ENCODE data around the gene UGT1A8. TPM values are rescaled to one million over a fixed set of nuclear protein-coding genes. Genes with fewer than 3 reads are reported as not detected.

UGT1A8 gene
- total and polyA plus RNA-seq, 2 experiments from 2014 or later = 0.10 TPM; not detected in 1

GRCh38 chr2:233814056-233814835 lies 196.8 kb downstream of the UGT1A8 start:
- Histone ChIP-seq H3K4me1 (ENCODE audit: insufficient read depth) (peaks cover 10% of the 10 kb centered on the region), H3K36me3 (replicated peaks; ENCODE audit: insufficient read depth, low read depth) (no peaks in the 10 kb centered on the region), H3K9me2 (replicated peaks; ENCODE audit: insufficient read depth) (no peaks in the 10 kb centered on the region), H3K4me3 (no peak overlapping the region), H4K20me1 (ENCODE audit: insufficient read depth, poor library complexity, severe bottlenecking) (no peaks in the 10 kb centered on the region), H3K4me2 (no peak overlapping the region), H3K27ac (no peak overlapping the region), H3K9me3 (ENCODE audit: low read depth) (no peaks in the 10 kb centered on the region), H3K79me2 (no peaks in the 10 kb centered on the region), H2AFZ (no peak overlapping the region), H3K27me3 (no peaks in the 10 kb centered on the region)
- DNase-seq (ENCODE audit: low spot score) = no peak
- TF ChIP-seq, protein P1, sequence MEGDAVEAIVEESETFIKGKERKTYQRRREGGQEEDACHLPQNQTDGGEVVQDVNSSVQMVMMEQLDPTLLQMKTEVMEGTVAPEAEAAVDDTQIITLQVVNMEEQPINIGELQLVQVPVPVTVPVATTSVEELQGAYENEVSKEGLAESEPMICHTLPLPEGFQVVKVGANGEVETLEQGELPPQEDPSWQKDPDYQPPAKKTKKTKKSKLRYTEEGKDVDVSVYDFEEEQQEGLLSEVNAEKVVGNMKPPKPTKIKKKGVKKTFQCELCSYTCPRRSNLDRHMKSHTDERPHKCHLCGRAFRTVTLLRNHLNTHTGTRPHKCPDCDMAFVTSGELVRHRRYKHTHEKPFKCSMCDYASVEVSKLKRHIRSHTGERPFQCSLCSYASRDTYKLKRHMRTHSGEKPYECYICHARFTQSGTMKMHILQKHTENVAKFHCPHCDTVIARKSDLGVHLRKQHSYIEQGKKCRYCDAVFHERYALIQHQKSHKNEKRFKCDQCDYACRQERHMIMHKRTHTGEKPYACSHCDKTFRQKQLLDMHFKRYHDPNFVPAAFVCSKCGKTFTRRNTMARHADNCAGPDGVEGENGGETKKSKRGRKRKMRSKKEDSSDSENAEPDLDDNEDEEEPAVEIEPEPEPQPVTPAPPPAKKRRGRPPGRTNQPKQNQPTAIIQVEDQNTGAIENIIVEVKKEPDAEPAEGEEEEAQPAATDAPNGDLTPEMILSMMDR (IDR thresholded peaks at IDR 0.05; ENCODE audit: poor library complexity) = no peak
- TF ChIP-seq EZH2 (IDR thresholded peaks at IDR 0.05; ENCODE audit: borderline replicate concordance) (no peak), EZH2phosphoT487 (IDR thresholded peaks at IDR 0.05; ENCODE audit: low read depth, severe bottlenecking, unreplicated experiment) (no peak)
- 78% methylated on average over 2 of the region's 2 CpGs for WGBS (ENCODE audit: low lambda C conversion rate, missing lambda C conversion rate)

GRCh38 chr2:233815861-233816260 lies 198.4 kb downstream of the UGT1A8 start:
- Histone ChIP-seq H2AFZ (no peak overlapping the region), H3K27me3 (no peaks in the 10 kb centered on the region), H3K4me3 (no peak overlapping the region), H3K36me3 (replicated peaks; ENCODE audit: insufficient read depth, low read depth) (no peaks in the 10 kb centered on the region), H3K9me2 (replicated peaks; ENCODE audit: insufficient read depth) (no peaks in the 10 kb centered on the region), H3K4me1 (ENCODE audit: insufficient read depth) (peaks cover 10% of the 10 kb centered on the region), H3K27ac (no peak overlapping the region), H3K4me2 (no peak overlapping the region), H3K79me2 (no peaks in the 10 kb centered on the region), H4K20me1 (ENCODE audit: insufficient read depth, poor library complexity, severe bottlenecking) (no peaks in the 10 kb centered on the region), H3K9me3 (ENCODE audit: low read depth) (no peaks in the 10 kb centered on the region)
- 84% methylated on average over 6 of the region's 6 CpGs for WGBS (ENCODE audit: low lambda C conversion rate, missing lambda C conversion rate)
- no peak for DNase-seq (ENCODE audit: low spot score)
- TF ChIP-seq EZH2 (IDR thresholded peaks at IDR 0.05; ENCODE audit: borderline replicate concordance) (no peak), EZH2phosphoT487 (IDR thresholded peaks at IDR 0.05; ENCODE audit: low read depth, severe bottlenecking, unreplicated experiment) (no peak)
- TF ChIP-seq, protein P1 (IDR thresholded peaks at IDR 0.05; ENCODE audit: poor library complexity) = no peak

DNA sequence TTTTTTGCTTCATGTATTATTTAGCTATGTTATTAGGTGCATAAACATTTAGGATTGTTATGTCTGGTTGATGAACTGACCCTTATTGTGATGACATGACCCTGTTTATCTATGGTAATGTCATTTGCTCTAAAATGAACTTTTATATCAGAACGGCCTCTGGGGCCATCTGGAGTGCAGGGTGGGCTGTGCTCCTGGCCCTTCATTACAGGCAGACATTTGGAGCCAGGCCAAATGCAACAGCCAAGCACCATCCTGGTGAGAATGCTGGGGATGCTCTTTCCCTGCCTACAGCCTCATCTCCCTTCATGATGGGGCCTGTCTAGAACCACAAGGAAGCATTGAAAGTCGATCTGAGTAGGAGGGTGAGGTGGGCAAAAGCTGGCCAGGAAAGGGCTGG lies 198.9 kb downstream of the UGT1A8 start:
- Histone ChIP-seq H3K9me3 (ENCODE audit: low read depth) (no peaks in the 10 kb centered on the region), H3K79me2 (no peaks in the 10 kb centered on the region), H3K4me1 (ENCODE audit: insufficient read depth) (peaks cover 10% of the 10 kb centered on the region), H4K20me1 (ENCODE audit: insufficient read depth, poor library complexity, severe bottlenecking) (no peaks in the 10 kb centered on the region), H3K4me3 (no peak overlapping the region), H3K4me2 (no peak overlapping the region), H3K36me3 (replicated peaks; ENCODE audit: insufficient read depth, low read depth) (no peaks in the 10 kb centered on the region), H3K27me3 (no peaks in the 10 kb centered on the region), H3K9me2 (replicated peaks; ENCODE audit: insufficient read depth) (no peaks in the 10 kb centered on the region), H2AFZ (no peak overlapping the region), H3K27ac (no peak overlapping the region)
- TF ChIP-seq EZH2phosphoT487 (IDR thresholded peaks at IDR 0.05; ENCODE audit: low read depth, severe bottlenecking, unreplicated experiment) (no peak), EZH2 (IDR thresholded peaks at IDR 0.05; ENCODE audit: borderline replicate concordance) (no peak)
- TF ChIP-seq, protein P1 (IDR thresholded peaks at IDR 0.05; ENCODE audit: poor library complexity) = no peak
- DNase-seq (ENCODE audit: low spot score) = no peak
- 66% methylated on average over 2 of the region's 2 CpGs for WGBS (ENCODE audit: low lambda C conversion rate, missing lambda C conversion rate)

All from hepatocyte (in vitro differentiated cells).